ENCODE data around the gene WNT7B. TPM values are rescaled to one million over a fixed set of nuclear protein-coding genes. Genes with fewer than 3 reads are reported as not detected.

WNT7B gene
- total and polyA plus RNA-seq, 2 donors (not counting 1 experiment from before 2014, with no cell fraction given): 0.22 to 0.67 TPM

DNA sequence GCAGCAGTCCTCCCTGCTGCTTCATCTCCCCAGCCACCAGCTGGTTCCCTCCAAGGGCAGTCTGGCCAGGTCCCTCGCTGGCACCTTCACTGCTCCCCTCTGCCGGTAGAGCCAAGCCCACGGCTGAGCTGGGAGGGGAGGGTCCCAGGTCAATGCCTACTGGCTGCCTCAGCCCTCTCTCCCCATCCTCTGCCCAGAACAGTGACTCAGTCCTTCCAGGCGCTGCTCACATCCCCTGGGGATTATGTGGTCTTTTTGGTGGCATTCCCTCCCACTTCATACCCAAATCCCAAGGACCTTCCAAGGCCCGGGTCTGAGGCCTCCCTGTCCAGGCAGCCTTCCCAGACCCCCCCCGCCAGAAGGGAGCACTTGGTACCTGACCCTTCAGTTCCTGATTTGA lies 44.9 kb downstream of the WNT7B start:
- no peak overlapping the region for H3K4me3 ChIP-seq (ENCODE audit: control extremely low read depth in 1 of 5, extremely low read depth in 1 of 5, insufficient read depth in 1 of 5, low read depth in 2 of 5, low read length in 4 of 5)
- ATAC-seq (ENCODE audit: low read depth) (no peak), DNase-seq (no peak)
- Mint-ChIP-seq H3K4me1 (no peaks in the 10 kb centered on the region), H3K9me3 (ENCODE audit: insufficient read depth) (no peaks in the 10 kb centered on the region), H3K27ac (no peak overlapping the region), H3K4me3 (no peak overlapping the region), H3K27me3 (peaks cover 37% of the 10 kb centered on the region)
- H2AFZ ChIP-seq (ENCODE audit: insufficient read depth, low read depth, low read length, poor library complexity, severe bottlenecking): no peak overlapping the region
- POLR2A ChIA-PET: no interaction called here
- peaks cover 0 to 23% (median 0%) of the 10 kb centered on the region in 4 experiments for H3K27me3 ChIP-seq (replicated peaks in 1 of 4; ENCODE audit: control extremely low read depth in 1 of 4, control insufficient read depth in 3 of 4, insufficient read depth in 4 of 4, low read length in 3 of 4)
- no peak overlapping the region for H3K27ac ChIP-seq (ENCODE audit: low read length in 2 of 2)
- 72% methylated on average over 5 of the region's 6 CpGs for WGBS (ENCODE audit: insufficient coverage)
- CTCF ChIA-PET: no interaction called here
- TF ChIP-seq, protein P1, sequence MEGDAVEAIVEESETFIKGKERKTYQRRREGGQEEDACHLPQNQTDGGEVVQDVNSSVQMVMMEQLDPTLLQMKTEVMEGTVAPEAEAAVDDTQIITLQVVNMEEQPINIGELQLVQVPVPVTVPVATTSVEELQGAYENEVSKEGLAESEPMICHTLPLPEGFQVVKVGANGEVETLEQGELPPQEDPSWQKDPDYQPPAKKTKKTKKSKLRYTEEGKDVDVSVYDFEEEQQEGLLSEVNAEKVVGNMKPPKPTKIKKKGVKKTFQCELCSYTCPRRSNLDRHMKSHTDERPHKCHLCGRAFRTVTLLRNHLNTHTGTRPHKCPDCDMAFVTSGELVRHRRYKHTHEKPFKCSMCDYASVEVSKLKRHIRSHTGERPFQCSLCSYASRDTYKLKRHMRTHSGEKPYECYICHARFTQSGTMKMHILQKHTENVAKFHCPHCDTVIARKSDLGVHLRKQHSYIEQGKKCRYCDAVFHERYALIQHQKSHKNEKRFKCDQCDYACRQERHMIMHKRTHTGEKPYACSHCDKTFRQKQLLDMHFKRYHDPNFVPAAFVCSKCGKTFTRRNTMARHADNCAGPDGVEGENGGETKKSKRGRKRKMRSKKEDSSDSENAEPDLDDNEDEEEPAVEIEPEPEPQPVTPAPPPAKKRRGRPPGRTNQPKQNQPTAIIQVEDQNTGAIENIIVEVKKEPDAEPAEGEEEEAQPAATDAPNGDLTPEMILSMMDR (IDR thresholded peaks at IDR 0.05): no peak
- TF ChIP-seq EZH2 (IDR thresholded peaks at IDR 0.05; ENCODE audit: borderline replicate concordance, insufficient read depth, low read depth, low read length, poor library complexity, severe bottlenecking): no peak
- no peak overlapping the region for H3K4me2 ChIP-seq (replicated peaks; ENCODE audit: low read depth, low read length, poor library complexity, severe bottlenecking)
- H3K4me1 ChIP-seq (ENCODE audit: control insufficient read depth in 2 of 2, insufficient read depth in 2 of 2, low read length in 2 of 2): no peaks in the 10 kb centered on the region
- no peaks in the 10 kb centered on the region for H4K20me1 ChIP-seq (ENCODE audit: control insufficient read depth, insufficient read depth, low read length, poor library complexity, severe bottlenecking)
- H3K79me2 ChIP-seq (ENCODE audit: control insufficient read depth, insufficient read depth, low read length): no peaks in the 10 kb centered on the region
- no peaks in the 10 kb centered on the region for H3K36me3 ChIP-seq (replicated peaks in 1 of 2; ENCODE audit: control extremely low read depth in 1 of 2, control insufficient read depth in 1 of 2, extremely low read depth in 1 of 2, insufficient read depth in 2 of 2, low read length in 1 of 2)
- no peak overlapping the region for H3K9ac ChIP-seq (ENCODE audit: low read length)
- no peaks in the 10 kb centered on the region for H3K9me3 ChIP-seq (ENCODE audit: control extremely low read depth in 1 of 3, control insufficient read depth in 2 of 3, insufficient read depth in 1 of 3, low read length in 2 of 3)
- intact Hi-C loops (cut with micrococcal nuclease): no loop called here

DNA sequence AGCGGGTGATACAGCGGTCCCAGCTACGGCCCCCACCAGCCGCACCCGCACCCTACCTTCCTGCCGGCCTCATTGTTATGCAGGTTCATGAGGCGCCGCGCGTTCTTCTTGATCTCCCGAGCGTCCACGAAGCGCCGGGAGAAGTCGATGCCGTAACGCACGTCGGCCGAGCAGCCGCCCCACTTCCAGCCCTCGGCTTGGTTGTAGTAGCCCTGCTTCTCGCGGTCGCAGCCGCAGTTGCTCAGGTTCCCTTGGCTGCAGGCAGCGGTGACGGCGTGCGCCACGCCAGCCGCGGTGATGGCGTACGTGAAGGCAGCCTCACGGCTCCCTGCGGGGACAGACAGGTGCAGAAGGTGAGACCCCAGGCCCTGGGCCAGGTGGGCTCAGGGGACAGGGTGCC lies 45.9 kb downstream of the WNT7B start:
- no peak overlapping the region for H2AFZ ChIP-seq (ENCODE audit: insufficient read depth, low read depth, low read length, poor library complexity, severe bottlenecking)
- intact Hi-C loops (cut with micrococcal nuclease): no loop called here

More for the DNA sequence above, 45.9 kb downstream of the WNT7B start:
- Histone ChIP-seq H3K27me3 (replicated peaks in 1 of 4; ENCODE audit: control extremely low read depth in 1 of 4, control insufficient read depth in 3 of 4, insufficient read depth in 4 of 4, low read length in 3 of 4) (peaks cover 0 to 19% (median 0%) of the 10 kb centered on the region in 4 experiments), H3K9ac (ENCODE audit: low read length) (no peak overlapping the region), H3K36me3 (replicated peaks in 1 of 2; ENCODE audit: control extremely low read depth in 1 of 2, control insufficient read depth in 1 of 2, extremely low read depth in 1 of 2, insufficient read depth in 2 of 2, low read length in 1 of 2) (no peaks in the 10 kb centered on the region), H3K79me2 (ENCODE audit: control insufficient read depth, insufficient read depth, low read length) (no peaks in the 10 kb centered on the region), H3K4me2 (replicated peaks; ENCODE audit: low read depth, low read length, poor library complexity, severe bottlenecking) (no peak overlapping the region), H3K4me3 (ENCODE audit: control extremely low read depth in 1 of 5, extremely low read depth in 1 of 5, insufficient read depth in 1 of 5, low read depth in 2 of 5, low read length in 4 of 5) (no peak overlapping the region), H3K27ac (ENCODE audit: low read length in 2 of 2) (no peak overlapping the region), H3K9me3 (ENCODE audit: control extremely low read depth in 1 of 3, control insufficient read depth in 2 of 3, insufficient read depth in 1 of 3, low read length in 2 of 3) (no peaks in the 10 kb centered on the region), H3K4me1 (ENCODE audit: control insufficient read depth in 2 of 2, insufficient read depth in 2 of 2, low read length in 2 of 2) (no peaks in the 10 kb centered on the region), H4K20me1 (ENCODE audit: control insufficient read depth, insufficient read depth, low read length, poor library complexity, severe bottlenecking) (no peaks in the 10 kb centered on the region)
- Mint-ChIP-seq H3K27me3 (peaks cover 37% of the 10 kb centered on the region), H3K9me3 (ENCODE audit: insufficient read depth) (no peaks in the 10 kb centered on the region), H3K4me3 (no peak overlapping the region), H3K27ac (no peak overlapping the region), H3K4me1 (no peaks in the 10 kb centered on the region)
- DNase-seq: no peak
- no peak for ATAC-seq (ENCODE audit: low read depth)
- TF ChIP-seq, protein P1 (IDR thresholded peaks at IDR 0.05): no peak
- TF ChIP-seq EZH2 (IDR thresholded peaks at IDR 0.05; ENCODE audit: borderline replicate concordance, insufficient read depth, low read depth, low read length, poor library complexity, severe bottlenecking): no peak
- POLR2A ChIA-PET: no interaction called here
- 76% methylated on average over 38 of the region's 38 CpGs for WGBS (ENCODE audit: insufficient coverage)
- CTCF ChIA-PET: no interaction called here

Measured in B cell (primary cell).